Glomerular visceral epithelial cell (primary cell): Measurements from ENCODE around the gene ANKS4B.
"Not testable (repeated sequence)": the region's sequence is repeated elsewhere in the genome, so short reads cannot be mapped to it uniquely, and the experiment has no call there.

Experiments used
- DNase-seq: peaks from one replicate; pipeline ENCODE4 v3.0.0-alpha.2; 2016; ENCODE audit errors: extremely low spot score

The ANKS4B gene

DNA sequence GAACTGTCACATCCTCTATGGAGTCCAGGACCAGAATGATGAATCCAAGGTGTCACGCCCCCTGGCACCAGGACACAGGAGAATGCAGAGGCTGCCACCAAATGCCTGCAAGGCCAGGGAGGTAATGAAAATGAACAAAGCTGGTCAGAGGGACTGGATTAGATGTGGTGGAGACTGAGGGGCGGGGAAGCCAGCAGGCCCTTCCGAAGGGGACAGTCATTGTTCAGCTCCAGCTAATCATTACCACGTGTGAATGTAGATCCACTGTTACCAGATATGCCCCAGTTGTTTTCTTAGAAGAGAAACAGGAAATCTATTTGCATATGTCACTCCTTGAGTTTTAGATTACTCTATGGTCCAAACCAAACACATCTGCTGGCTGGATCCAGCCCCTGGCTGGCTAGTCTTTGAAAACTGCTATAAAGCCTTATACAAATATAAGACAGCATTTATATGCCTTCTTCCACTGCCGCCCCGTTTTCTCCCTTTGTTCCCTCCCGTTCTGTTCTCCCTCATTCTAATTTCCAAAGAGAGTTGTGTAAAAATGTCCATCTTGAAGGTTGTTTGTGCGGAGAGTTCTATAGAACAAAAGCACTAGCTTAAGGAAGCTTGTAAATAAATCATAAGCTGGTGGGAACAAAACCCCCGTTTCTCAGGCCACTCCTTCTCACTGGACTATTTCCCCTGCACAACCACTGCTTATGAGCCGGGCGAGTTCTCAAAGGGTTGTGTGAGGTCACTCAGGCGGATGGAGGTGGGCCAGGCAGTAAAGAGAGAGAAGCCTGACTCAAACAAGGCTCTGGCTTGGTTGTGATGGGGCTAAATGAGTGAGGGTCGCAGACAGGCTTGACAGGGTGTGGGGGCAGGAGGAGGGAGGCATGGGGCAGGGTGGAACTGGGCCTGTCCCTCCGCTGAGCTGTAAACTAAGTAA is 30.4 kb downstream of the ANKS4B start:
- peak; percentile 6 for DNase-seq

GRCh38 chr16:21264571-21265036 is 31.1 kb downstream of the ANKS4B start:
- DNase-seq, result no peak

DNA sequence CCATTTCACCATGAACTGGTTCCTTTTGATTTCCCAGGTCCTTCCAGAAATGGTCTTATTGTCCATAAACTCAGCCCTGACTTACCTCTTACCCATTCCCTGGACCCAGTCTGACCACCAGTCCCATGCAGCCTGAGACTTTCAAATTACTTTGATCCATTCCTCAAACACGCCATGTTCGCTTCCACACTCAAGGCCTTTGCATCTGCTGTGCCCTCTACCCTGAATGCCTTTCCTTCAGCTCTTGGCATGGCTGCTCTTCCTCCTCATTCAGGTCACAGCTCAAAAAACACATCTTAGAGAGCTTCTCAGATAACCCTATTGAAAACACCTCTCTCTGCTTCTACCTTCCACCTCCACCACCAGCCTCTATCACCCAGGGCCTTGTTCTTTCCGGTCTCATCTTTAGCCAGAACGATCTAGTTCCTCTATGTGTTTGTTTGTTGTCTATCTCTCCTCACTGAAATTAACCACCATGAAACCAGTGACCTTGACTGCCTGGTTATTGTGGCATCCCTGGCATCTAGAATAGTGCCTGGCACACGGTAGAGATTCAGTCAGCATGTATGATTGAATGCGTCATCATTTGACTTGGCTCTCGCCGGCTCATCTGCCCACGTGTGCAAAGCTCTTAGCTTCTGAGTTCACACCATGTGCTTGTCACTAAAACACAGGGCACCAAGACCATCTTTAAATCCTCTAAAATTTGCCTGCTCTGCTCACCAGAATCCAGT is 31.8 kb downstream of the ANKS4B start:
- DNase-seq, result no peak

DNA sequence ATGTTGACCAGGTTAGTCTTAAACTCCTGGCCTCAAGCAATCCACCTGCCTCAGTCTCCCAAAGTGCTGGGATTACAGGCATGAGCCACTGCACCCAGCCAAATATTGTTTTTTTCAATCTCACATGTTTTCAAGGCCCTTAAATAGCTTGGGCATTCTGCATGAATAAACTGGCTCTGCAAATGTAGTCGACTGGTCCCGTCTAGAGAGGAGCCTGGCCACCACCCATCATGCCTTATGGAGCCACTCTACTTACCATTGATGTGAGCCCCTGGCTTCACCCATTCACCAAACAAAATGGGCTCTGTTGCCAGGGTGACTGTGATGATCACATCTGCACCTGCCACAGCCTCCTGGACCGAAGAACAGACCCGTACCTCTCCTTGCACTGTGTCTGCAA is 33.8 kb downstream of the ANKS4B start:
- no peak for DNase-seq

DNA sequence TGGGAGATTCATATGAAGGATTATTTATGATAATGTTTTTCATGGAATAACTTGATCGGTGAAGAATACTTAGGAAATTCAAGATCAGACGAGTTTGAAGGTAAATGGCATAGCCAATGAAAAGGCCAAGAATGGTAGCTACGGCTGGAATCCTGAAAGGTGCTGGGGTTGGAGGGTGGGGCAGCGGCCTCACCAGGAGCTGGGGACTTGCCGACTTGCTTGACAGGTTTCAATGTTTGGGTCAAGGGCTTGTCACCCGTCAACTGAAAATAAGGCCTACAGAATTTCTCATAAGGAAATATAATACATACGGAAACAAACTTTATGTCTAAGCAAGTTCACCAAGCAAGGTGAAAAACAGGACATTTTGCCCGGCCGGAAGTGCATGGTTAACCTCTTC is 34.7 kb downstream of the ANKS4B start:
- DNase-seq, result no peak

- DNase-seq, result no peak
These were observed 38.8 kb downstream of the ANKS4B start for GRCh38 chr16:21272253-21272652.

- not testable (repeated sequence) for DNase-seq
These were observed 39.3 kb downstream of the ANKS4B start for GRCh38 chr16:21272763-21273162.

DNA sequence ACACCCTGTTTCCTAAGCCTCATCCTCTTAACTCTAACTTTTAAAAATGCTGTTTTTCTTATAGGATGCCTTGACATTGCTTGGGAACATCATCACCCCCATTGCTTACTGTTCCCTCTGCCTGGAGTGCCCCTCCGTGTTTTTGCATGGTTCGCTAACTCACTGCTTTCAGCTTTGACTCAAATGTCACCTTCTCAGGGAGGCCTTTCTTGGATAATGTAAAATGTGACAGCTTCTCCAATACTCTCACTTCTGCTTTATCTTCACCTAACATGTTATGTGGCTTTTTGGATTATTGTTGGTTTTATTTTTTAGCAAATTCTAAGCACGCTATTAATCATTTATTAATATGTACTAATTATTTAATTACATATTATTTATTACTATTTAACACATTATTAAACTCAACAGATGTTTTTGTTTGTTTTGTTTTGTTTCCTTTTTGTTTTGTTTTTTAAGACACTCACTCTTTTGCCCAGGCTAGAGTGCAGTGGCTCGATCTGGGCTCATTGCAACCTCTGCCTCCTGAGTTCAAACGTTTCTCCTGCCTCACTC is 40.8 kb downstream of the ANKS4B start:
- no peak for DNase-seq

GRCh38 chr16:21275529-21275928 is 42.0 kb downstream of the ANKS4B start:
- DNase-seq, result no peak

DNA sequence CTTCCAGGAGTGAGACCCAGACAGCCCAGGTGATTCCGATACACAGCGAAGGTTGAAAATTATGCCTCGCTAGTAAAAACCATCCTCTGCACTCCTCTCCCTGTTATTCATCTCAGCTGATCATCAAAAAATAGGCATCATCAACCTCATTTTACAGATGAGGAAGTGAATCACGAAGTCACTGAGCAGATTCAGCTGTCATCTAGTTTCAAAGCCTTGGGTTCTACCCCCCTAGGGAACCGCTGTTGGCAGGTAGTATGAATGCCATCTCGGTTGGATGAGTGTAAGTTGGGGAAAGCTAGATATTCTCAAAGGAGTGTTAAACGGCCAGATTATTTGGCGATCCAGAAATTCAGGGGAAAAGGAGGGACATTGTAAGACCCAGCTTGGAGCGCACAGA is 42.6 kb downstream of the ANKS4B start:
- DNase-seq, result no peak

DNA sequence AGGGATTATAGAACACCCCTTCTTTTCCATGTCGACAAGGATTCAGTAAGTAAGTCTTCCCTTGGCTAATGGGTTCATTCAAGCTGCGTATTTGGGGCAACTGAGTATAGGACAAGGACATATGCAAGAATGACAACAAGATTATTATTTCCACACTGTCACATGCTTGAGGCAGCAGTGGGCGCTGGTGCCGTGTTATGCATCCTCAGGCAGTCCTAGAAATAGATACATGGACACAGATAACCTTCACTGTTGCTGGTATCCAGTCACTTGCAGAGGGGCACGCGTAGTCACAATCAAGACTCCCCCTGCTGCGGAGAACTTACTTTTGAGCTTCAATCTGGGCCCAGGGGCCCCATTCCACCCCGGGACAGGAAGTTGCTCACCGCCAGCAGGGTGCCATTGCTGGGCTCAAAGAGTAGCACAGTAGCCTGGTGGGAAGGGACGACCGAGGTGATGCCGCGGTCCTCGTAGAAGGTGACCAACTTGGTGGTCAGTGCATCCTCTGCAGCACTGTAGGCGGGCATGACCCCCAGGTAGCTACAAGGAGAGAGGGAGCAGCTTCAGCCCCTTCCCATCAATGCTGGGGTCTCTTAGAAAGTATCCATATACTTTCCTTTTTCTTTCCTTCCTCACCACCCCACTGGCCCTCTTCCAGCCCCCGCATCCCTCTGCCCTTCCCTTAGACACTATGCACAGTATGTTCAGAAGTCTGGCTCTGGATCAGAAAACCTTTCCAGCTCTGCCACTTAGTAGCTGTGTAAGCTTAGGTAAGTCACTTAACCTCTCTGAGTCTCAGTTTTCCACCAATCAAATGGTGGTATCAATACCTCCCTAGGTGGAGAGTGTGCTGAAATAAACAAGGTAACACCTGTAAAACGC is 43.8 kb downstream of the ANKS4B start:
- no peak for DNase-seq

DNA sequence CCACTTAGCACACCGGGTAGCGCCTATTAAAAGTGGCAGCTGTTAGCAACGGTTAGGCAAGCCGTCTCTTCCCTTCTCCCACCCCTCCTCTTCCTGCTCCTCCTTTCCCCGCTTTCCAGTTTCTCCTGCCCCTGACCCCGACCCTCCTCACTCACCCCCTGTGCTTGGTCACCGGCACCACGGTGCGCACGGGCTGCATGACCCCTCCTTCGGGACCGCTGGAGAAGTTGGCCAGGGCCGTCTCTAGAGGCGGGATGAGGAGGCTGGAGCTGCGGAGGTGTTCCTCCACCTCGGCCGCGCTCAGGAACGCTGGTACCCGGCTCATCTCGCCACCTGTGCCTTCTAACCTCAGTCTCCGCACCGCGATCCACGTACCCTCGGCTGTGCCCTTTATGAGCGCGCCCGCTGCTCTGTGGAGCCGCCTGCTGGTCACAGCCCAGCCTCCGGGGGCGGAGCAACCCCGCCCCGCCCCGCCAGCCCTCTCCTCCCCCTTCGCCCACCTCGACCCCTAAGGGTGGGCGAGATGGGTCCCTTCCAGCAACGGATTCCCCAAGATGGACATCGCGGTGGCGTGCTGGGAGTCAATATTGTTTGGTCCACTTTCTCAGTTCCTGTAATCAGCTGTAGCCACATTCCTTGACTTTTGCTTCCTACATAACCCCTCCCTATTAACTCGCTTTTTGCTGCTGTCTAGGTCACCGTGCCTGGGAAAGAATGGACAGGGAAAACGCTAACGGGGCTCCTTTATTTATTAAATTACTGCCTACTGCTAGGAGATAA is 44.6 kb downstream of the ANKS4B start, which contains the start of gene CRYM:
TSS of gene CRYM (minus strand) at position 364 of the 780 bp plus-strand sequence. CDS start at position 325, 39 bp downstream.
- no peak for DNase-seq

- DNase-seq, result no peak
These were observed 46.0 kb downstream of the ANKS4B start for GRCh38 chr16:21279501-21279900.

GRCh38 chr16:21281698-21282389 is 48.3 kb downstream of the ANKS4B start:
- no peak for DNase-seq

DNA sequence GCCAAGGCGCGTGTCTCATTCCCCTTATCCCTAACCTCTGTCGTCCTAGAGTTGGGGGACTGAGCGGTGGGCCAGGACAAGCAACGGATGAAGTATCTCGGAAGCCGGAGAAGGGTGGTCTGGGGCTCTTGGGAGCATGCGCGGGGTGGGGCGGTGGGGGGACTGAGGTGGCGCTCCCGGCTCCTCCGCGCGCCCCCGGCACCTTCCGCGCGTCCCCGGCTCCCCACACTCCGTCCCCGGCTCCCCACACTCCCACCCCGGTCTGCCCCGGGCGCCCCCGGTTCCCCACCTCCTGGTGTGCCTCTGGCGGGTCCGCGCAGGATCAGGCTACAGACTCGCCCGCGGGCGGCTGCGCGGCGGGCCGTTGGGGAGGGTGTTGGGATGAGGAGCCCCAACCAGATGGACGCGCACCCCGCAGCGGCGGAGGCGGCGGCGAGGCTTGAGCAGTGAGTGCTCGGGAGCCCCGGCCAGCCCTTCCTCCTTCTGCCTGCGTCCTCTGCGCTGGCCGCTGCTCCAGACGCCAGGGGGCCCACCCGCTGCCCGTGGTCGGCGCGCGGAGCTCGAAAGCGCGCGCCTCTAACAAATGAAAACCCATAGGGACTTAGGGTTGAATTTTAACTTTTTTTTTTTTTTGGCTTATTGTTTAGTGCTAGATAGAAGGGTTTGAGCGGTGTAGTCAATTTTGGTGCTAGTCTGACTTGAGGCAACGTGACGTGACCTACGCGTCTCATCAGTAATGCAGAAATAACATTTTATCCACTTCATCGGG is 50.2 kb downstream of the ANKS4B start:
- peak; percentile 17 for DNase-seq

DNA sequence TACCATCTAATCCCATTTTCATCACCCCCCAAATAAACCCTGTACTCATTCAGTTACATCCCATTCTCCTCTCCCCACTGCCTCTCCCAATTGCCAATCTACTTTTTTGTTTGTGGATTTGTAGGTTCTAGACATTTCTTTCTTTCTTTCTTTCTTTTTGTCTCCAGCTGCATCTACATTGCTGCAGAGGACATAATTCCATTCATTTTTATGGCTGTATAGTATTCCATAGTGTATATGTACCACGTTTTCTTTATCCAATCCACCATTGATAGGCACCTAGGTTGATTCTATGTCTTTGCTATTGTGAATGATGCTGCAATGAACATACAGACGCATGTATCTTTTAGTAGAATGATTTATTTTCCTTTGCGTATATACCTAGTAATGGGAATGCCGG is 50.9 kb downstream of the ANKS4B start:
- no peak for DNase-seq

DNA sequence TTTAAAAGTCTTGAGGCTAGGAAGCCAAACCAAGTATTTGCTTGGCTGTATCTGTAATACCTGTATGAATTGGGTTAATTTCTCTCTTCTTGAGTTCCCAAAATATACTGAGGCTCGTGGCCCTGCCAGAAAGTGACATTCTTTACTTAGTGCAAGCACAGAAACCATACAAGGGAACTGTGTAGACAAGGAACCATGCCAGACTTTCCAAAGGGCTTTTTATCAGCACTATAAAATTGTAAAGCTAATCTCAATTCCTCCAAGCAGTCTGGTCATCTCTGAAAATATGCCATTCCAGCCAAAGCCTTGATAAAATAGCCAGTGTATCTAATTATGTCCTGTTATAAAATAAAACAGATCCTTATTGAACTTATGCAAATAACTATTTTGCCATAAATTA is 51.8 kb downstream of the ANKS4B start:
- no peak for DNase-seq

DNA sequence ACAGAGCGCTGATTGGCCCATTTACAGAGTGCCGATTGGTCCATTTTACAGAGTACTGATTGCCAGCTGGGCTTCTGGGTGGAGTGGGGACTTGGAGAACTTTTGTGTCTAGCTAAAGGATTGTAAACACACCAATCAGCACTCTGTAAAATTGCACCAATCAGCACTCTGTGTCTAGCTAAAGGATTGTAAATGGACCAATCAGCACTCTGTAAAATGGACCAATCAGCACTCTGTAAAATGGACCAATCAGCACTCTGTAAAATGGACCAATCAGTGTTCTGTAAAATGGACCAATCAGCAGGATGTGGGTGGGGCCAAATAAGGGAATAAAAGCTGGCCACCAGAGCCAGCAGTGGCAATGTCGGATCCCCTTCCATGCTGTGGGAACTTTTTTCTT is 56.3 kb downstream of the ANKS4B start:
- not testable (repeated sequence) for DNase-seq
